GM19099 (cell line): ENCODE measurements around the gene TFPI.

ENCODE experiments used
- POLR2A ChIP-seq: IDR thresholded peaks from 3 replicates; pipeline ENCODE4 v1.6.1; 2011; ENCODE audit warnings: low read depth; ENCODE audit not compliant: insufficient read length; ENCODE audit errors: extremely low read depth

The TFPI gene

GRCh38 chr2:187511356-187512315, 42.6 kb downstream of the TFPI start:
- TF ChIP-seq POLR2A: no peak

DNA sequence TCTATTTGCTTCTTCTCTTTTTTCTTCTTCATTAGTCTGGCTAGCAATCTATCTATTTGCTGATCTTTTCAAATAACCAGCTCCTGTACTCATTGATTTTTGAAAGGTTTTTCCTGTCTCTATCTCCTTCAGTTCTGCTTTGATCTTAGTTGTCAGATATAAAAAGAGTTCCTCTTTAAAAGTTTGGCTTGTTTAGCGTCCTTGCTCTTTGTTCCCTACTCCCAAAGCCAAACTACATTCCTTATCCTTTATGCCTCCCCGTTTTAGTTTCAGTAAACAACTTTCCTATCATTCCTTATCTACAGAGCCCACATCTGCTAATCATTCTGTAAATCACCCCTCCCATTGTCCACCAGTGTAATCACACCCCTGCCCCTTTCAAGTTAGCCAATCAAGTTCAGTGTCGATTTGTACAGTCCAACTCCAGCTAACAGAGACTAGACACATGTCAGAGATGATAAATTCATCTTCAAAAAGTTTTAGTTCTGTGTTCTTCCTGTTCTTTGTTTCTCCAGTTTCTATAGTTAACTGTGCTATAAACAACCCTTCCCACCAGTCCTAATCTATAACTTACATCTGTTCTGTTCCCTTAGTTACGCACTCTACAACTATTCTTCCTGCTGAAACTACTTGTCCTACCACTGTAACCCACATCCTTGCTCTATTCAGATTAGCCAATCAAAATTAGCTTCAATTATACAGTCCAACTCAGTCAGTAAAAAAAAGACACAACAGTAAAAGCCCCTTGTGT, 44.4 kb downstream of the TFPI start:
- TF ChIP-seq POLR2A: no peak

DNA sequence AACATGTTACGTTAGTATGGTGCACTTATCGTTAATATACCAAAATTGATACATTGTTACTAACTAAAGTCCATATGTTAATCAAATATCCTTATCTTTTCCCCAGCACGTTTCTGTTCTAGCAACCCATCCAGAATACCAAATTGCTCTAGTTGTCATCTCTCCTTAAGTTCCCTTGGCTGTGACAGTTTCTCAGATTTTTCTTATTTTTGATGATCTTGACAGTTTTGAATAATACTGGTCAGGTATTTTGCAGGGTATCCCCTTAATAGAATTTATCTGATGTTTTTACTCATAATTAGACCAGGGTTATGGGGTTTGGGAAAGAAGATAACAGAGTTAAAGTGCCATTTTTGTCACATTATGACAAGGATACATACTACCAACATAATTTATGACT, 47.8 kb downstream of the TFPI start:
- TF ChIP-seq POLR2A: no peak

DNA sequence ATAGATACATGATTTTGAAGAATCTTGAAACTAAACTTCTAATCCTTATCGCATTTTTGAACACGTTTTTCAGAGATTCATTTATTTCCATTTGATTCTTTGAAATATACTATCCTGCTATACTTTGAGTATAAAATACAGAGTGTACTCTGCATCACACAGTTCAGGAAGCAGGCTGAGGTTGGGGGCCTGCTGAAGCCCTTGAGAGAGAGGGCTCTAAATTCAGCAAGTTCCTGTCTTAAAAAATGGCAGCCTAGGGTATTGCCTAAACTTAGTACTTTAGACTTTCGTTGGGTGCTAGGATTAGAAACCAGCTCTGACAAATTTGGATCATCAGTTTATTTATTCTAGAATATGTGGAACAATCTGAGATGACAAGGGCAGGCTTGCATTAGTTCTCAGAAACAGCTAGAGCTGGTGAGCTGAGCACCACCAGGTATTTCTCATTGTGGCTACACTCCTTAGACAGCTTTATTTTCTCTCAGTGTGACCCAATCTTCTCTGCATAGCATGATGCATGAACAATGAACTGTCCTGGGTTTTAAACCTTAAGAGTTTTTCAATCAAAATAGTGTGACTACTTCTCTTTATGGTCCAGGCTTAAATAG, 49.1 kb downstream of the TFPI start:
- TF ChIP-seq POLR2A: no peak

GRCh38 chr2:187504312-187504921, 49.8 kb downstream of the TFPI start:
- no peak for TF ChIP-seq POLR2A

DNA sequence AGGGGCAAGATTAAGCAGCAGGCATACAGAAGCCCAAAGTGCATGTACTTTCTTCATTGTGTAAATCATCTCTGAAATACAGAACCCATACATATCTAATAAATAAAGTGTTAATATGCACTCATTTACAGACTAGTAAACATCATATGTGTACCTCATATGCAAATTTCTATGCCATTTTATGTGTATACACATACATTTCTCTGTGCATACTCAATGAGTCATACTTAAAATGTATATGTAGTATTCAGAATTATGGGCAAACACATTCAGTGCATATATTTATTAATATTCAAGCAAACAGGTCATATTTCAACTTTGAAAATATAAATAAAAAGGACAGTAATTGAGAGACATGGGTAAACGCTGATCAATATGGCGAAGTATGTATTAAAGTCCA, 50.5 kb downstream of the TFPI start:
- TF ChIP-seq POLR2A: no peak

DNA sequence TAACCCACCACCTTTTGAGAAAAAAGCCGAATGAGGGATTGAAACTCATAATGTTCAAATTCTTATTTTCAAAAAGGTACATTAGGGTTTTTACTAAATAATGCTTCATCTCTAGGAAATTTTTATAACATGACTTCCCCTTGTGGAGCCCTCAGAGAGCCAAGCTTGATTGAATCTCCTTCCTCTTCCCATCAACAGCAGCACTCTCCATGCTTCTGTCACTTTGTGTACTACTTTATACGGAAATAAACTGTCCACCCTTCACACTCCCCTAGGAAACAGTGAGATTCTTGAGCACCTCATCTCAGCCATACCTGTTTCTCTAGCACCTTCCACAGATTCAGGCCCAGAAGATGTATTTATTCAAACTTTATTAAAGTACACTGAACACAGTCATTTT, 51.8 kb downstream of the TFPI start:
- TF ChIP-seq POLR2A: no peak

DNA sequence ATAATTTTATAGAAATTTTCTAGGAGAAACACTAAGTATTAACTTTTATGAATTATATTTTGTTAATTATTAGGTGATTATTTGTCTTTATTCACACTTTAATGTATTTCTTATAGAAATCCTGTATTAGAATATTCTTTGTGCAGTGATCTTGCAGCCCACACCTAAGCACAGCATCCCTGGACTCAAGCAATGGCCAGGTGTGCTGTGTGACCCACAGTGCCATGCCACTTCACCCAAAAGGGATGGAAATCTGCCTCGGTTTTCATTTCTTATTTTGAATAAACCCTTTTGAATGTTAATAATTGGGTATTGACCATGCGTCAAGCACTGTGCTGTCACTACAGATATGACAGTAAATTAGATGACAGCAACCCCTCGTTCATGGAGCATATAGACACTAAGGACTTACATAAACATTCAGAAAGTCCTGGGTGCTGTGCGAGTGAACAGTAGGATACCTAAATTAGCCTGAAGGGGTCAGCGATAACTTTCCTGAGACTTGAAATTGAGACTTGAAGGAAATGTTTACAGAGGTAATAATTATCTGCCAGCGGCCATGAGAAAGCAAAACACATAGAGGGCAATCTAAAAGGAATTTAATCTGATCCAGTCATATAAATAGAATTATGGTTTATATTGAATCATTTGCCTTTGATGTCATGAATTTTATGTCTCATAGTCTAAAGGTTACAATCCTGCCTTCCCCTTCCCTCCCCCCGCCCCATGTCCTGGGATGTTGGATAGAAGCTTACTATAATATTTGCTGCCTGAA, 53.5 kb downstream of the TFPI start:
- no peak for TF ChIP-seq POLR2A

DNA sequence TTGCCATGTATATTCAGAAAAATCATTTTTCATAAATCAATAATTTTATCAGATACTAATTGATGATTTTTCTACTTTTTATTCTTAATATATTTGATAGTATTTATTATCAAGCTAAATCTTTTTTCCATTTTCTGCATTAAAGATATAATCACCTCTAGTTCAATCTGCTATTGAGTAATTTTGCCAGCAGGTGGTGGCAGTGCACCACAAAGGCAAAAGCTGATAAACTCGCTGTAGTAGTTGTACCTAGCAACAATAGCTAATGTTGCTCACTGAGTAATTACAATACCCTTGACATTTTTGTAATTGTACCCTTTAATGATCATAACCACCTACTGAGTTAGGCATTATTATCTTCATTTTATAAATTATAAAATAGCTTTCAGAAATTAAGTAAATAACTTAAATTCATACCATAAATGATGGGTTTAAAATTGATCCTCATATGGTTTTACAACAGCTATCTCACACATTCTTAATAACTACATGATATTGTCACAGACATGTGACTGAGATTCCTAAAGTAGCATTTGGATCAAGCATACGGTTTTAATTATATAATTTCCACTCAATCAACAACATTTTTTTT, 54.2 kb downstream of the TFPI start:
- no peak for TF ChIP-seq POLR2A

DNA sequence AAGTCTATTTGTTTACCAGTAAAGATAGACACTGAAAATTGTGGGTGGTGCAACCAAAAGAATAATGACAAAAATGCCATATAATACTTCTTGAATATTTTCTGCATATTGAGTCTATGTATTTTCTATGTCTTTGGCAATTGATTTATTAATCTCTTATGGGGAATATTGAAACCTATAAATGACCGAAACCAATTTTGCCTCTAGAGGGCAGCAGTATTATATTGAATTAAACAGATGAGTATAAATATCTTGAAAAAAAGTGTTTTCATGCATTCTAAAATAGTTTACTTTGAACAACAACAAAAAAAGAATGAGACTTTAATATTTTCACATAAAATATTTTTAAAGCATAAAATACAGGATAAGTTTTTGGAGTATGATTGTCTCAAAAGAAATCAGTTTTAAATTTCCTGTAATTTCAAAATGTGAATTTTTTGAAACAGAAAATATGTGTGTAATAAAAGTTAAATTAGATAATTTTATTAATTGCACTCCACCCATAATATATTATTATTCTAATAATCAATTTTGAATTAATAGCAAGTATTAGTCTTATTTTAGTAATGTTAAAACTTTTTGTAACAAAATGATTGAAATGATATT, 56.3 kb downstream of the TFPI start:
- no peak for TF ChIP-seq POLR2A

DNA sequence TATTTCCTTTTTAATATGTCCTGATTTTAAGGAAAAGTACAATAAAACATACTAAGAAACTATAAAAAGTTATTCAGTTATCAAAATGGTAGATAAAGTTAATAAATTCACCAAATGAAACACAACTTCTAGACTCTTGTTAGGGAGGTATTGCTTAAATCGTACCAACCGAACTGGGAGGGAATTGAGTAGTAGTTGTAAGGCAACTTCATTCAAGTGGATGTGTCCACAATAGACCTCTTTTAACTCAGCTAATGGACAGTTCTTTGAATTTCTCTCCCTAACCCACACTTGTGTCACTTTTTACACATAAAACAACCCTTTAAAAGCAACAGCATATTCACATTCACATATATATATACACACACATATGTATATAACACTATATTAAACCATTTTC, 57.1 kb downstream of the TFPI start:
- TF ChIP-seq POLR2A: no peak

DNA sequence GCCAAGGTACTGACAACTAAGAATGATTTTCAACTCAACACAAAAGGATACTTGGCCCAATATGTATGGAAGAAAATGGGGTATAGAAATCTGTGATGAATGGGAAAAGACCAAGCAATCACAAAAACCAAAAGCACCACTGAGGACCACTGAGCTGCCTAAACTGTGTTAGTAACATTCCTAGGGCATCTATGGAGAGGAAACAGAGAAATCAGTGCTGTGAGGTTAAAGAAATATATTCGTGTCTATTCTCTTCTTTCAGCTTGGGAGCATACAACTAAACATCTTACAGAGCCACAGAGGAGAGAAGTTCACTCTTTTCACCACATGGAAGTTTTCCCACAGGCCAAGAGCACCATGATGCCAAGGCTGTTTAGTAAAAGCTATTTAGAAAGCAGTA, 58.9 kb downstream of the TFPI start:
- no peak for TF ChIP-seq POLR2A

- TF ChIP-seq POLR2A: no peak
These were observed 60.2 kb downstream of the TFPI start for GRCh38 chr2:187493877-187494568.

- TF ChIP-seq POLR2A: no peak
These were observed 61.1 kb downstream of the TFPI start for GRCh38 chr2:187493180-187493579.

DNA sequence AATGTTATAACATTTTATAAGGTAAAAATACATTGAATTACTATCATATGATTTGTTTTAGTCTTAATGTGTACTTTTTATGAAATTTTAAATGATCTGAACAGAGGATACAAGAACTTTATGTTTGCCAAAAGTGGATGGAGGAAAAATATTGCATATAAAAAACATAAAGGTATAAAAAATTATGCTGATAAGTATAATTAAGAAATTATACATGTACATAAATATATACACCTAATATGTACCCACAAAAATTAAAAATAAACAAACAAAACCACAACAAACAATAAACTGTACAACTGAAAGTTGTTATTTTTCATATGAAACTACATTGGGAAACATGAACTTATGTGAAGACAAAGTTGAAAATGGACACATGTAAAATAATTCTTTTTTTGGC, 68.0 kb downstream of the TFPI start:
- no peak for TF ChIP-seq POLR2A
